HG02759 (cell line): Measurements from ENCODE around the gene TMPO.
"Not testable (repeated sequence)": the region's sequence is repeated elsewhere in the genome, so short reads cannot be mapped to it uniquely, and the experiment has no call there.

Source experiments
- ATAC-seq: cut with Tn5 transposase; IDR thresholded peaks from one replicate; pipeline ENCODE4 v1.9.1; 2021; ENCODE audit warnings: mild to moderate bottlenecking, moderate library complexity; ENCODE audit not compliant: unreplicated experiment

Gene TMPO

DNA sequence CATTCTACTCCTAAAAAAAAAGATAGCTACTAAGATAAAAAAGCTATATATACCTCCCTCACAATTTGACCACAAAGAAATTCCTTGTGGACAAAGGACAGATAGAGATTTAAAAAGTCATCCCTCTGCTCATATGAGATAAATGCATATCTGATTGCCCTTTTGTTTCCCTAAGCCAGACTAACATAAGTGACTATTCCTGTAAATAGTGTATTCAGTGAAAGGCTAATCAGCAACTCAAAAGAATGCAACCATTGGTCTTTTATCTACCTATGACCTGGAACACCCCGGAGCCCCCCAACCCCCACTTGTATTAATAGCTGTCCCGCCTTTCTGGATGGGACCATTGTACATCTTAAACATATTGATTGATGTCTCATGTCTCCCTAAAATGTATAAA, 6.3 kb upstream of the TMPO start:
- no peak for ATAC-seq

DNA sequence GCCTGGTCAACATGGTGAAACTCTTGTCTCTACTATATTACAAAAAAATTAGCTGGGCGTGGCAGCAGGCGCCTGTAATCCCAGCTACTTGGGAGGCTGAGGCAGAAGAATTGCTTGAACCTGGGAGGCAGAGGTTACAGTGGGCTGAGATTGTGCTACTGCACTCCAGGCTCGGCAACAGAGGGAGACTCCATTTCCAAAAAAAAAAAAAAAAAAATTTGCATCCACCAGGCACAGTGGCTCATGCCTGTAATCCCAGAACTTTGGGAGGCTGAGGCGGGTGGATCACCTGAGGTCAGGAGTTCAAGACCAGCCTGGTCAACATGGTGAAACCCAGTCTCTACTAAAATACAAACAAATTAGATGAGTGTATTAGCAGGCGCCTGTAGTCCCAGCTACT, 3.6 kb upstream of the TMPO start:
- not testable (repeated sequence) for ATAC-seq

DNA sequence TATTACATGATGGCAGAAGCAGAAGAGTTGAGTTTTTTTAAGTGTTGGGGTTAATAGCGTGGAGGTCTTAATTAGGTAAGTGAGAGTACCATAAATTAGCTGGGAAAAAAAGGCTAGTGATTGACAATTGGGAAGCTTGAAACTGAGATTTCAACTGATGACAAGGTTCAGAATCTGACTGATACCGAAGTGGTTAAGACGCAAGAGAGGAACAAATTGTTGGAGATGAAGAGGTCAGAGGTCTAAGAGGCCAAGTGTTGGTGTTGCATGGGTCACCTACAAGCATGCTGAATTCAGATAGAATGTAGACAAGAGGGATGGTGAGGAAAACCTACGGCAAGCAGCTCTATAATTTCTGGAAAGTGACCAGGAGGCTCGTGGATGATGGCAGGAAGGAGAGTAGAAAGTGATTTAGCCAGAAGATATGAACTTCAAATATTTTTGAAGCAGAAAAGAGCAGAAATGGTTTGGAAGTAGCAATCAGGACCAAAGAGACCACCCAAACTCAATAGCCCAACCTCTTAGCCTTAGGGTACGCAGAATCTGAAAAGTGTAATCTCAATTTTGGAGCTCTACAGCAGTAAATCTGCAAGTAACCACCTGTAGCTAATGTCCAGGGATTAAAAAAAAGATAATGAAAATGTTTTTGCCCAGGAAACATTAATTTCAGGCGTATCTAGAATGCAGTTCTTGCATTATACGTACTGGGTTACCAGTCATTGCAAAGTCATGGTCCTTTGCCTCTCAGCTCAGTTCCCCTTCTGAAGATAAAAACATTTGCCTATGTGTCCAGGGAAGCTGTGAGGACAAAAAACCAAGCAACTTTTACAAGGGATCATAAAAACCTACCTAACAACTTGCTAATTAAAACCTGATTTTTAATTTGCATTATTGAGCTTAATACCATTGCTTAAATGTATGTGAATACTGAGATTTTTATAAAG, 1.7 kb upstream of the TMPO start:
- no peak for ATAC-seq

GRCh38 chr12:98514982-98515286, 456 bp upstream of the TMPO start:
- ATAC-seq, result no peak

DNA sequence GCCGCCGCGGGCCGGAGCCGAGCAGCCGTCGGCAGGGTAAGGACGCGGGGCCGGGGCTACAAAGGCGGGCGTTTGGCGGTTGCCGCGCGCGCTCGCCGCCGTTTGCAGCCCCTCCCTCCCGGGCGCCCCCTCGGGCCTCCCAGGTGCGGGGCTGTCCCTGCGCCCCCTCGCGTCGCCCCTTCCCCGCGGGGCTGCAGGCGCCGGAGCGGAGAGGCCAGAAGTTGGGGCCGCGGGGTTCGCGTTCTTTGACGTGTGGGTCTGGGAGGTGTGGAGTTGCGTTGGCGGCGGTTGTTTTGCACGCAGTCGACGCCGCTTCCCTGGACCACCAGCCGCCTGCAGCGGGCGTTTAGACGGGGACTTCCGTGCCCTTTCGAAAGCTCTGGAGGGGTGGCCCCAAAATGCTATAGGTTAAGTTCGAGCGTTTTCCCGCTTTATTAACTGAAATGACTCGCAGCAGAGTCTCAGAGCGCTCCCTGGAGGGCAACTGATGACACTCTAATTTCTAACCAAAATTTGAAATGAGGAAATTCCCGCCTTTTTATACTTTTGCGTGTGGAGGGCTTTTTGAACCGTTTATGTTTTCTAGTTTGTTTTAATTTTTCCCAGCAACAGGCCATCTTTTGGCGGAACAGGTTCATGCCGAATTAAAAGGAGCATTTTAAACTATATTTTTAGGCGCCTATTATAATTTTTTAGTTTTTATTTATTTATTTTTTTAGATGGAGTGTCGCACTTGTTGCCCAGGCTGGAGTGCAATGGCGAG, 902 bp downstream of the TMPO start:
- peak; percentile 56 for ATAC-seq

DNA sequence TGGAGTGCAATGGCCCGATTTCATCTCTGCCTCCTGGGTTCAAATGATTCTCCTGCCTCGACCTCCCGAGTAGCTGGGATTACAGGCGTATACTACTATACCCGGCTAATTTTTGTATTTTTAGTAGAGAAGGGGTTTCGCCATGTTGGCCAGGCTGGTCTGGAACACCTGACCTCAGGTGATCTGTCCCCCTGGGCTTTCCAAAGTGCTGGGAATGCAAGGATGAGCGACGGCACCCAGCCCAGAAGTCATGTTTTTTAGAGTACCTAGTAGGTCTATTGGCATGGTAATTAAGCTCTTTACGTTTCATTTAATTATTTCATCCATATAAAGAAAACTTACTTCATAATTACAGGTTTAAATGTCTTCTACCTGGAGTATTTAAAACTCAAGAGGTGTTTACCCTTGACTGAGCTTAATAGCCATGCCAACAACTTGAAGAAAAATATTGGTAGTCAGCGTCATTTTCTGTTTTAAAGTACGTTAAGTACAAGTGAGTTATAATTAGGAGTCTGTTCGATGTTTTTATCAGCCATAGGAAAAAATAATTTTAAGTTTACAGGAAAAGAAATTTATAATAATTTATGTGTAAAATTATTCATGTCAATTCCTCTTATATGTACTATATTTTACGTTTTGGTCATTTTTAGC, 4.0 kb downstream of the TMPO start:
- ATAC-seq, result no peak

- ATAC-seq, result no peak
Observed at GRCh38 chr12:98530068-98530467, 14.7 kb downstream of the TMPO start.

GRCh38 chr12:98532687-98533304, 17.4 kb downstream of the TMPO start:
- ATAC-seq, result no peak

DNA sequence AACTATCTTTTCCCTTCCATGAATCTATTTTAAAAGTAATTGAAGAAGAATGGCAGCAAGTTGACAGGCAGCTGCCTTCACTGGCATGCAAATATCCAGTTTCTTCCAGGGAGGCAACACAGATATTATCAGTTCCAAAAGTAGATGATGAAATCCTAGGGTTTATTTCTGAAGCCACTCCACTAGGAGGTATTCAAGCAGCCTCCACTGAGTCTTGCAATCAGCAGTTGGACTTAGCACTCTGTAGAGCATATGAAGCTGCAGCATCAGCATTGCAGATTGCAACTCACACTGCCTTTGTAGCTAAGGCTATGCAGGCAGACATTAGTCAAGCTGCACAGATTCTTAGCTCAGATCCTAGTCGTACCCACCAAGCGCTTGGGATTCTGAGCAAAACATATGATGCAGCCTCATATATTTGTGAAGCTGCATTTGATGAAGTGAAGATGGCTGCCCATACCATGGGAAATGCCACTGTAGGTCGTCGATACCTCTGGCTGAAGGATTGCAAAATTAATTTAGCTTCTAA, 18.4 kb downstream of the TMPO start:
- no peak for ATAC-seq

- ATAC-seq, result no peak
Observed at GRCh38 chr12:98538031-98538430, 22.6 kb downstream of the TMPO start.

- no peak for ATAC-seq
Observed at GRCh38 chr12:98543701-98544100, 28.3 kb downstream of the TMPO start.

GRCh38 chr12:98544751-98545150, 29.4 kb downstream of the TMPO start:
- no peak for ATAC-seq

GRCh38 chr12:98549371-98550110, 34.2 kb downstream of the TMPO start:
- no peak for ATAC-seq

- no peak for ATAC-seq
Observed at GRCh38 chr12:98551787-98552186, 36.4 kb downstream of the TMPO start.

DNA sequence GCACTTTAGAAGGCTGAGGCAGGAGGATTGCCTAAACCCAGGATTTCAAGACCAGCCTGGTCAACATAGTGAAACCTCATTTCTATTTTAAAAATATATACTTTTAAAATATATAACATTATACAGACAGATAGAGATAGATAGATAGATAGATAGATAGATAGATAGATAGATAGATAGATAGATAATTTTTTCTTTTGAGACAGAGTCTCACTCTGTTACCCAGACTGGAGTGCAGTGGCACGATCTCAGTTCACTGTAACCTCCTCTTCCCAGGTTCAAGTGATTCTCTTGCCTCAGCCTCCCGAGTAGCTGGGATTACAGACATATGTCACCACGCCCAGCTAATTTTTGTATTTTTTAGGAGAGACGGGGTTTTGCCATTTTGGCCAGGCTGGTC, 42.7 kb downstream of the TMPO start:
- ATAC-seq, result not testable (repeated sequence)

GRCh38 chr12:98559666-98560065, 44.3 kb downstream of the TMPO start:
- ATAC-seq, result no peak

- no peak for ATAC-seq
Observed at GRCh38 chr12:98561846-98562245, 46.5 kb downstream of the TMPO start.

GRCh38 chr12:98572010-98572409, 56.6 kb downstream of the TMPO start:
- ATAC-seq, result no peak

- no peak for ATAC-seq
Observed at GRCh38 chr12:98574110-98574509, 58.7 kb downstream of the TMPO start.

DNA sequence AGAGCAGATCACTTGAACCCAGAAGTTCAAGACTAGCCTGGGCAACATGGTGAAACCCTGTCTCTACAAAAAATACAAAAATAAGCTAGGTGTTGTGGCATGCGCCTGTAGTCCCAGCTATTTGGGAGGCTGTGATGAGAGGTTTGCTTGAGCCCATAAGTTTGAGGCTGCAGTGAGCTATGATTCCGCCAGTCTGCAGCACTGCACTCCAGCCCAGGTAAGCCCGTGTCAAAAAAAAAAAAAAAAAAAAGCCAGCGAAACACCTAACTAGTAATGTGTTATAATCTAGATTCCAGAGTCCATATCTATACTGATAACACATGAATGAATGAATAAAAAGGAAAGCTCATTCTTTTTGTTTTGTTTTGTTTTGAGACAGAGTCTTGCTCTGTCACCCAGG, 59.6 kb downstream of the TMPO start:
- no peak for ATAC-seq
